GM21360 (cell line): Measurements from ENCODE around the gene EPS8.

Experiments used
- ATAC-seq: cut with Tn5 transposase; IDR thresholded peaks from one replicate; pipeline ENCODE4 v1.9.1; 2021; ENCODE audit warnings: mild to moderate bottlenecking, moderate library complexity; ENCODE audit not compliant: unreplicated experiment

The EPS8 gene

DNA sequence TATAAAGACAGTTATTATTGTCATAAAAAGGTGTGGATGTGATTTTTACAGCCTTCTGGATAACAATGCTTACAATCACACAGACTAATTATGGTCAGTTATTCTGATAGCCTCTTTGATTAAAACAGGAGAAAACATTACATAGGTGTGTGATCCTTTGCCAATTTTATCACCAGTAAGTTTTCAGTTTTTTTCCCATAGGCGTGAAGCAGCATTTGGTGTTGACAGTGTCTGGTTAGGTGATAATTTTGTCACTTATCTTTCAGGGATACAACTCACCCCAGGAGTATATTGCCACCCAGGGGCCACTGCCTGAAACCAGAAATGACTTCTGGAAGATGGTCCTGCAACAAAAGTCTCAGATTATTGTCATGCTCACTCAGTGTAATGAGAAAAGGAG is 208.8 kb downstream of the EPS8 start:
- peak; percentile 42 for ATAC-seq

DNA sequence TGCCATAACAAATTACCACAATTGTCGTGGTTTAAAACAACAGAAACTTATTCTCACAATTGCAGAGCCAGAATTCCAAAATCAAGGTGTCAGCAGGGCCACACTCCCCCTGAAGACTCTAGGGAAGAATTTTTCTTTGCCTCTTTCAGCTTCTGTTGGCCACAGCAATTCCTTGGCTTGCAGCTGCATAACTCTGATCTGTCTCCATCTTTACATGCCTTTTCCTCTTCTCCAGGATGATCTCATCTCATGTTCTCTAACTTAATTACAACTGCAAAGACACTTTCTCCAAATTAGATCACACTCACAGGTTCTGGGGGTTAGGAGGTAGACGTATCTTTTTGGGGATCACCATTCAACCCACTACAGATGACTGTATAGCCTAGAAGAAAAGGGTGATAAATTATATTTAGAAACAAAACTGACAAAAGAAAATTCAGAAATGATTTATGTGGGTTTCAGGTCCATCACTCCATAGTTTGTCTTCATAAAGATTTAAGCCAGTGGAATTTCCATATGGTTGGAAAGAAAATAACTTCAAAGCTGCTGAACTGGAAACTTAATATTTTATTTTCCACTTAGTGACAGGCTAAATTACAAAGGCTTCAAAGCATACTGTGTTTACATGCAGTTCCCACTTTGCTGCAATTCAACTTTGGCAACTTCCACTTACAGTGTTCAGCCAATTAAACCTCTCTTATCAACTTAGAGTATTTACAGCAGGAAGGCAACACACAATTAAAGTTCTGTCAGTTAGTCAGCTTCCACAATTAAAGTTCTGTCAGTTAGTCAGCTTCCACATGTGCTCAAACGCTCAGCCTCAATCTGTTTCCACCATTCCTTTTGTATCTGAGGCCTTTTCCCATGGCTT is 213.3 kb downstream of the EPS8 start:
- no peak for ATAC-seq

GRCh38 chr12:15574353-15574752 is 214.8 kb downstream of the EPS8 start:
- ATAC-seq, result no peak
